GM12801 (cell line): Measurements from ENCODE around the gene HOPX.

ENCODE experiments used
- TF ChIP-seq, protein P1 (sequence below): IDR thresholded peaks from one replicate; pipeline ENCODE4 v1.5.1; 2011; ENCODE audit warnings: control low read depth; ENCODE audit not compliant: insufficient read length; ENCODE audit errors: extremely low read depth

HOPX gene

GRCh38 chr4:56686537-56687231, 5.6 kb upstream of the HOPX start:
- TF ChIP-seq, protein P1, sequence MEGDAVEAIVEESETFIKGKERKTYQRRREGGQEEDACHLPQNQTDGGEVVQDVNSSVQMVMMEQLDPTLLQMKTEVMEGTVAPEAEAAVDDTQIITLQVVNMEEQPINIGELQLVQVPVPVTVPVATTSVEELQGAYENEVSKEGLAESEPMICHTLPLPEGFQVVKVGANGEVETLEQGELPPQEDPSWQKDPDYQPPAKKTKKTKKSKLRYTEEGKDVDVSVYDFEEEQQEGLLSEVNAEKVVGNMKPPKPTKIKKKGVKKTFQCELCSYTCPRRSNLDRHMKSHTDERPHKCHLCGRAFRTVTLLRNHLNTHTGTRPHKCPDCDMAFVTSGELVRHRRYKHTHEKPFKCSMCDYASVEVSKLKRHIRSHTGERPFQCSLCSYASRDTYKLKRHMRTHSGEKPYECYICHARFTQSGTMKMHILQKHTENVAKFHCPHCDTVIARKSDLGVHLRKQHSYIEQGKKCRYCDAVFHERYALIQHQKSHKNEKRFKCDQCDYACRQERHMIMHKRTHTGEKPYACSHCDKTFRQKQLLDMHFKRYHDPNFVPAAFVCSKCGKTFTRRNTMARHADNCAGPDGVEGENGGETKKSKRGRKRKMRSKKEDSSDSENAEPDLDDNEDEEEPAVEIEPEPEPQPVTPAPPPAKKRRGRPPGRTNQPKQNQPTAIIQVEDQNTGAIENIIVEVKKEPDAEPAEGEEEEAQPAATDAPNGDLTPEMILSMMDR, result no peak

GRCh38 chr4:56684320-56685050, 3.4 kb upstream of the HOPX start:
- TF ChIP-seq, protein P1, result no peak

GRCh38 chr4:56683455-56683854, 2.4 kb upstream of the HOPX start:
- TF ChIP-seq, protein P1, result no peak

DNA sequence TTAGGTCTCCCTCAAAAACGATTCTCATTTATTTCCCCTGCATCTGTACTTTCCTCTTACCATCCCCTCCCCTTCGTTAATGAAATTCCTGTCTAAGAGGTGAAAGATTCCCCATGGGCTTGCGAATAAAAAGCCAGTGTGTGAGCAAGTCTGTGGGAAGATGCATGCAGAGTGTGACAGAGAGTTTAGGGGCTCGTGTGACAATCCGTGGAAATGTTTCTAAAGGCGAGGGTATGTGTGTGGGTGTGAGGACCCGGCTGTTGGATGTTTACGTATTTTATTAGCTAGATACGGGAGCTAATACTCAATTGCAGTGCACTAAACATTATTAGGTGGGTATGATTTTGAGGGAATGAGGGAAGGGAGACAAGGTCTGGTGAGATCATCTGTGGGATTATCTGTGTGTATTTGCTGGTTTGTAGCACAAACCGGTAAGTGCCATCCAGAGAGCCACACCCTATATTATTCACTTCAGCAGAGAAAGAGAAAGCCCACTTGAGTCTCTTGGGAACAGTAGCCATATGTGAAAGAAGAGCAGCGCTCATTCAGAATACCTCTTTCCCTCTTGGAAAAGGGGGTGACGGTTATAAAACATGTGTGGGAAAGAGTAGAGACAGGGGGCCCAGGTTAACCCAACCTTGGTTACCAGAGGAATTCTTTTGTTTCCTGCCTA, 893 bp upstream of the HOPX start:
- TF ChIP-seq, protein P1, result no peak

- TF ChIP-seq, protein P1, result no peak
Measured at GRCh38 chr4:56680266-56680665, 830 bp downstream of the HOPX start.

DNA sequence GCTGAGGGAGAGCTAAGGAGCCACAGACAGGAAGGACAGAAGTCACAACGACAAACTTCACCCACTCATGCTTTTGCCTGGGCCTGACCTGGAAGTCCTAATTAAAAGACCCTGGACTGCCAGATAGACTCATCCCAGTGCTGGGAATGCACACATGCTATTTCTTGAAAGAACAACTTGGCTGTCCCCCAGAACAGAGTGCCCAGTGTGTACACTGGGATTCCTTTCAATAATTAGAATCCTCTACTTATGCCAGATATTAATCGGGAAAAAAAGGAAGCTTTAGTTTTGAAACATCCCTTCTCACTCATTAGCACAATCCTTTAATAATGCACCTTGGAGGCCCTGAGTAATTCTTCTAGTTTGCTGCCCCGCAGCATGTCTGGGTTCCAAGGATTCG, 3.4 kb downstream of the HOPX start:
- TF ChIP-seq, protein P1, result no peak

DNA sequence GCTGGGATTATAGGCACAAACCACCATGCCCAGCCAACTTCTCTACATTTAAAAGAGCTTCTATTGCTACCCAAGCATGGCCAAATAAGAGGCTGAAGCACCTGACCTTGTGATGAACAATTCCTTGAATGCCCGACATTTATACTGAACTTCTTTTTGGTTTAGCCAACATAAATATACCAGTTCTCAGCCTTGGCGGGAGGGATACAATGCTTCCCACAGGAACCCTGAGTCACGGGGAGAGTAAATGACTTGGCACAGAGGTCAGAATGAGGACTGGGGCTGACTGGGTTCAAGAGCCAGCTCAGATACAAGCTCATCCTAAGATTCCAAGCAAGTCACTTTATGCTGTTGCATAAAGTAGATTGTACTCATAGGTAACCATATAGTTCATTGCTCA, 6.1 kb downstream of the HOPX start:
- TF ChIP-seq, protein P1, result no peak
